ENCODE data around the gene TIGD4.

TIGD4 gene

GRCh38 chr4:152779513-152780266 is at the start of gene TIGD4, which contains the start of gene ARFIP1:
Gene TIGD4 (minus strand): TSS chr4:152779730. CDS start chr4:152771004, 8,726 bp downstream.
Gene ARFIP1 (plus strand): TSS chr4:152779954. CDS start chr4:152829634, 49,680 bp downstream.
- peak; percentile 98 for DNase-seq (ENCODE audit: low read depth)
- peak; percentile 18 for TF ChIP-seq CTCF (IDR thresholded peaks at IDR 0.05; ENCODE audit: low read length, missing control alignments)
- peak within 1 kb of the TSS; percentile 86 for H3K4me3 ChIP-seq (replicated peaks; ENCODE audit: low read depth, low read length)

DNA sequence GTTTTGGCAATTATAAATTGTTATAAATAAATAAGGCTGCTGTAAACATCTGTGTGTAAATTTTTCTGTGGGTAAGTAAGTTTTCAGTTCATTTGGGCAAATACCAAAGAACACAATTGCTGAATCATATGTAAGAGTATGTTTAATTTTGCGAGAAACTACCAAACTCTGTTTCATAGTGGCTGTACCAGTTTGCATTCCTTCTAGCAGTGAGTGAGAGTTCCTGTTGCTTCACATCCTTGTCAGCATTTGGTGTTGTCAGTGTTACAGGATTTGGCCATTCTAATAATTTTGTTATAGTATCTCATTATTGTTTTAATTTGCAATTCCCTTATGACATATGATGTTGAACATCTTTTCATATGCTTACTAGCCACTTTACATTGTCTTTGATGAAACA is 48.6 kb upstream of the TIGD4 start:
- peak; percentile 10 for DNase-seq (ENCODE audit: low read depth)
- no peak for TF ChIP-seq CTCF (IDR thresholded peaks at IDR 0.05; ENCODE audit: low read length, missing control alignments)
- no peak overlapping the region for H3K4me3 ChIP-seq (replicated peaks; ENCODE audit: low read depth, low read length)

GRCh38 chr4:152825336-152825735 is 45.8 kb upstream of the TIGD4 start:
- no peak for DNase-seq (ENCODE audit: low read depth)
- no peak overlapping the region for H3K4me3 ChIP-seq (replicated peaks; ENCODE audit: low read depth, low read length)
- no peak for TF ChIP-seq CTCF (IDR thresholded peaks at IDR 0.05; ENCODE audit: low read length, missing control alignments)

DNA sequence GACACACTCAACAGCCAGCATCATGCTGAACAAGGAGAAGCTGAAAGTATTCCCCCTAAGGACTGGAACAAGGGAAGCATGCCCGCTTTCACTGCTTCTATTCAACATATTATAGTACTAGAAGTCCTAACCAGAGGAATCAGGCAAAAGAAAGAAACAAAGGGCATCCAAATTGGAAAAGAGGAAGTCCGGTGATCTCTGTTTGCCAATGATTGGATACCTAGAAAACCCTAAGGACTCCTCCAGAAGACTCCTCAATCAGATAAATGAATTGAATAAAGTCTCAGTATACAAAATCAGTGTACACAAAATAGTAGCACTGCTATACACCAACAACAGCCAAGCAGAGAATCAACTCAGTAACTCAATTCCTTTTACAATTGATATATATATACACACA is 45.0 kb upstream of the TIGD4 start:
- H3K4me3 ChIP-seq (replicated peaks; ENCODE audit: low read depth, low read length) = no peak overlapping the region
- TF ChIP-seq CTCF (IDR thresholded peaks at IDR 0.05; ENCODE audit: low read length, missing control alignments) = no peak
- DNase-seq (ENCODE audit: low read depth) = no peak

DNA sequence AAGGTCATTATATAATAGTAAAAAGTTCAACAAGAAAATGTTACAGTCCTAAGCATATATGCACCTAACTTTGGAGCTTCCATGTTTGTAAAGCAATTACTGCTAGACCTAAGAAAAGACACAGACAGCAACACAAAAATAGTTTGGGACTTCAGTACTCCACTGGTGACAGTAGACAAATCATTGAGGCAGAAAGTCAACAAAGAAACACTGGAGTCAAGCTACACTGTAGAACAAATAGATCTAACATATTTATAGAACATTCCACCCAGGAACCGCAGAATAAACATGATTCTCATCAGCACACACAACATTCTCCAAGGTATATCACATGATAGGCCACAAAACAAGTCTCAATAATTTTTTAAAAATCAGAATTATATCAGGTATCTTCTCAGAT is 42.8 kb upstream of the TIGD4 start:
- DNase-seq (ENCODE audit: low read depth) = no peak
- no peak for TF ChIP-seq CTCF (IDR thresholded peaks at IDR 0.05; ENCODE audit: low read length, missing control alignments)
- no peak overlapping the region for H3K4me3 ChIP-seq (replicated peaks; ENCODE audit: low read depth, low read length)

- no peak overlapping the region for H3K4me3 ChIP-seq (replicated peaks; ENCODE audit: low read depth, low read length)
- no peak for DNase-seq (ENCODE audit: low read depth)
- TF ChIP-seq CTCF (IDR thresholded peaks at IDR 0.05; ENCODE audit: low read length, missing control alignments) = no peak
These were observed 40.5 kb upstream of the TIGD4 start for GRCh38 chr4:152820073-152820472.

Data from fibroblast of pulmonary artery (primary cell).